ENCODE measurements around the gene TTLL9. TPM values are rescaled to one million over a fixed set of nuclear protein-coding genes. Genes with fewer than 3 reads are reported as not detected.
A peak's percentile ranks its signal among the peaks of the same experiment; 100 is the strongest.

The TTLL9 gene
- total RNA-seq, 1 donor: 0.09 TPM

- no peak for TF ChIP-seq CTCF (IDR thresholded peaks at IDR 0.05; ENCODE audit: insufficient read depth, low read length)
- no peak overlapping the region for H3K4me3 ChIP-seq (ENCODE audit: low read depth, low read length)
- no peak for DNase-seq (ENCODE audit: low read depth)
These were observed 7.9 kb upstream of the TTLL9 start for GRCh38 chr20:31862506-31862905.

GRCh38 chr20:31863296-31864085 is 6.9 kb upstream of the TTLL9 start:
- no peak for TF ChIP-seq CTCF (IDR thresholded peaks at IDR 0.05; ENCODE audit: insufficient read depth, low read length)
- DNase-seq (ENCODE audit: low read depth): no peak

GRCh38 chr20:31864521-31865400 is 5.7 kb upstream of the TTLL9 start:
- TF ChIP-seq CTCF (IDR thresholded peaks at IDR 0.05; ENCODE audit: insufficient read depth, low read length): no peak
- DNase-seq (ENCODE audit: low read depth): no peak
- no peak overlapping the region for H3K4me3 ChIP-seq (ENCODE audit: low read depth, low read length)

More at GRCh38 chr20:31863296-31864085, 6.9 kb upstream of the TTLL9 start:
- no peak overlapping the region for H3K4me3 ChIP-seq (ENCODE audit: low read depth, low read length)

GRCh38 chr20:31866221-31866620 is 4.2 kb upstream of the TTLL9 start:
- no peak for TF ChIP-seq CTCF (IDR thresholded peaks at IDR 0.05; ENCODE audit: insufficient read depth, low read length)
- no peak for DNase-seq (ENCODE audit: low read depth)
- no peak overlapping the region for H3K4me3 ChIP-seq (ENCODE audit: low read depth, low read length)

GRCh38 chr20:31868853-31869672 is 1.4 kb upstream of the TTLL9 start:
- DNase-seq (ENCODE audit: low read depth): no peak
- no peak overlapping the region for H3K4me3 ChIP-seq (ENCODE audit: low read depth, low read length)
- no peak for TF ChIP-seq CTCF (IDR thresholded peaks at IDR 0.05; ENCODE audit: insufficient read depth, low read length)

GRCh38 chr20:31869673-31869941 is 827 bp upstream of the TTLL9 start:
- no peak for DNase-seq (ENCODE audit: low read depth)
- H3K4me3 ChIP-seq (ENCODE audit: low read depth, low read length): peak overlapping the region; percentile 52
- no peak for TF ChIP-seq CTCF (IDR thresholded peaks at IDR 0.05; ENCODE audit: insufficient read depth, low read length)

All from fibroblast of the aortic adventitia (primary cell).